Measurements from ENCODE around the gene FLNC. TPM values are rescaled to one million over a fixed set of nuclear protein-coding genes. Genes with fewer than 3 reads are reported as not detected.

Gene FLNC, protein sequence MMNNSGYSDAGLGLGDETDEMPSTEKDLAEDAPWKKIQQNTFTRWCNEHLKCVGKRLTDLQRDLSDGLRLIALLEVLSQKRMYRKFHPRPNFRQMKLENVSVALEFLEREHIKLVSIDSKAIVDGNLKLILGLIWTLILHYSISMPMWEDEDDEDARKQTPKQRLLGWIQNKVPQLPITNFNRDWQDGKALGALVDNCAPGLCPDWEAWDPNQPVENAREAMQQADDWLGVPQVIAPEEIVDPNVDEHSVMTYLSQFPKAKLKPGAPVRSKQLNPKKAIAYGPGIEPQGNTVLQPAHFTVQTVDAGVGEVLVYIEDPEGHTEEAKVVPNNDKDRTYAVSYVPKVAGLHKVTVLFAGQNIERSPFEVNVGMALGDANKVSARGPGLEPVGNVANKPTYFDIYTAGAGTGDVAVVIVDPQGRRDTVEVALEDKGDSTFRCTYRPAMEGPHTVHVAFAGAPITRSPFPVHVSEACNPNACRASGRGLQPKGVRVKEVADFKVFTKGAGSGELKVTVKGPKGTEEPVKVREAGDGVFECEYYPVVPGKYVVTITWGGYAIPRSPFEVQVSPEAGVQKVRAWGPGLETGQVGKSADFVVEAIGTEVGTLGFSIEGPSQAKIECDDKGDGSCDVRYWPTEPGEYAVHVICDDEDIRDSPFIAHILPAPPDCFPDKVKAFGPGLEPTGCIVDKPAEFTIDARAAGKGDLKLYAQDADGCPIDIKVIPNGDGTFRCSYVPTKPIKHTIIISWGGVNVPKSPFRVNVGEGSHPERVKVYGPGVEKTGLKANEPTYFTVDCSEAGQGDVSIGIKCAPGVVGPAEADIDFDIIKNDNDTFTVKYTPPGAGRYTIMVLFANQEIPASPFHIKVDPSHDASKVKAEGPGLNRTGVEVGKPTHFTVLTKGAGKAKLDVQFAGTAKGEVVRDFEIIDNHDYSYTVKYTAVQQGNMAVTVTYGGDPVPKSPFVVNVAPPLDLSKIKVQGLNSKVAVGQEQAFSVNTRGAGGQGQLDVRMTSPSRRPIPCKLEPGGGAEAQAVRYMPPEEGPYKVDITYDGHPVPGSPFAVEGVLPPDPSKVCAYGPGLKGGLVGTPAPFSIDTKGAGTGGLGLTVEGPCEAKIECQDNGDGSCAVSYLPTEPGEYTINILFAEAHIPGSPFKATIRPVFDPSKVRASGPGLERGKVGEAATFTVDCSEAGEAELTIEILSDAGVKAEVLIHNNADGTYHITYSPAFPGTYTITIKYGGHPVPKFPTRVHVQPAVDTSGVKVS (N-terminal part only)
- total RNA-seq, result under 1 TPM; 0.02 TPM

DNA sequence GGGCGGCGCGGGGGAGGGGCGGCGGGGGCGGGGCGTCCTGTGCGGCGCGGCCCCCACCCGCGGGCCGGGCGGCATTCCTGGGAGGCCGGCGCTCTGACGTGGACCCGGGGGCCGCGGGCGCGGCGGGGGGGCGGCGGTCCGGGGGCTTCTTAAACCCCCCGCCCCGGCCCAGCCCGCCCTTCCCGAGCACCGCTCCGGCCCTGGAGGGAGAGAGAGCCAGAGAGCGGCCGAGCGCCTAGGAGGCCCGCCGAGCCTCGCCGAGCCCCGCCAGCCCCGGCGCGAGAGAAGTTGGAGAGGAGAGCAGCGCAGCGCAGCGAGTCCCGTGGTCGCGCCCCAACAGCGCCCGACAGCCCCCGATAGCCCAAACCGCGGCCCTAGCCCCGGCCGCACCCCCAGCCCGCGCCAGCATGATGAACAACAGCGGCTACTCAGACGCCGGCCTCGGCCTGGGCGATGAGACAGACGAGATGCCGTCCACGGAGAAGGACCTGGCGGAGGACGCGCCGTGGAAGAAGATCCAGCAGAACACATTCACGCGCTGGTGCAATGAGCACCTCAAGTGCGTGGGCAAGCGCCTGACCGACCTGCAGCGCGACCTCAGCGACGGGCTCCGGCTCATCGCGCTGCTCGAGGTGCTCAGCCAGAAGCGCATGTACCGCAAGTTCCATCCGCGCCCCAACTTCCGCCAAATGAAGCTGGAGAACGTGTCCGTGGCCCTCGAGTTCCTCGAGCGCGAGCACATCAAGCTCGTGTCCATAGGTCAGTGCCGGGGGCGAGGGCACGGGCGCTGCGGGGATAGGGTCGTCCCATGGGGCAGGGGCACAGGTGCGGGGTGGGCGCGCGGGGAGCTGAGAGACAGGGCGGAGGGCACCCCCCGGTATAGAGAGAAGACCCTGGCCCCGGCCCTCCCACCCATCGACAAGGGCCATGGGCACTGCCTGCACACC lies at the start of gene FLNC:
FLNC (plus strand) TSS at position 176 of the 947 bp plus-strand sequence; CDS start at position 408, 232 bp downstream.
- POLR2A ChIA-PET, result interaction anchor here (1.1 kb wide), 1 partner anchor 37 kb away, joined by 4 read pairs; no protein-coding TSS in a partner anchor
- CTCF ChIA-PET, result no interaction called here

DNA sequence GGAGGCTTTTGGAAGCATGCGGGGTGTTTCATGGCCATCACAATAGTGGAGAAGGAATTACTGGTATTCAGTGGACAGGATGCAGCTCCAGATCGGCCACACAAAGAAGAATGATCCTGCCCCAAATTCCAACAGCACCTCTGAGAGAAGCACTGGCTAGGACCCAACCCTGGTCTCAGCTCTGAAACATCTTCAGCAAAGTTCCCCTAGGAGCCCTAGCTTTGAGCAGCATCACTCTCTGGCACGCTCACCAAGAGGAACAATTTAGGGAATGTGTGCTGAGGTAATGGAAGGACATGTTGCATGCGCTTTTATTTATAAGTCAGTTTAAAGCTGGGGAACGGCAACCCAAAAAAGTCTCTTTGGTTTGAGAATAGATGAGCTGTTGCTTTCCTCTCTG lies 49.1 kb upstream of the FLNC start:
- ChIA-PET POLR2A (no interaction called here), CTCF (interaction anchor here (0.7 kb wide), 1 partner anchor 55 kb away, joined by 6 read pairs; no protein-coding TSS in a partner anchor)

DNA sequence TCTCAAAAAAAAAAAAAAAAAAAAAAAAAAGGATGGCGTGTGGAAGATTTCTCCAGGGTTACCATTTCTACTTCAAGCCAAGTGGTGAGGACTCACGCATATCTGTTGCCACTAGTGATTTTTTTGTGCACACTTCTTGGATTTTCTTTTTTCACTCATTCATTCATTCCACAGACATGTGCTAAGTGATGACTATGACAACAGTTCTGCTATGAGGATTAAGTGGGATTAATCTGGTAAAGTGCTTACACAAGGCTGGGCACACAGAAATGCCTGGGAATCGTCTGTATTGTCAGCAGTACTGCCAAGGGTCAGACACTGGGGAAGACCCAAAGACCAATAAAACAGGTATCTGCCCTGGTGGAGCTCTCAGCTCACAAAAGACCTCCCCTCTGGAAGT lies 48.4 kb upstream of the FLNC start:
- POLR2A ChIA-PET, result no interaction called here
- CTCF ChIA-PET, result no interaction called here

DNA sequence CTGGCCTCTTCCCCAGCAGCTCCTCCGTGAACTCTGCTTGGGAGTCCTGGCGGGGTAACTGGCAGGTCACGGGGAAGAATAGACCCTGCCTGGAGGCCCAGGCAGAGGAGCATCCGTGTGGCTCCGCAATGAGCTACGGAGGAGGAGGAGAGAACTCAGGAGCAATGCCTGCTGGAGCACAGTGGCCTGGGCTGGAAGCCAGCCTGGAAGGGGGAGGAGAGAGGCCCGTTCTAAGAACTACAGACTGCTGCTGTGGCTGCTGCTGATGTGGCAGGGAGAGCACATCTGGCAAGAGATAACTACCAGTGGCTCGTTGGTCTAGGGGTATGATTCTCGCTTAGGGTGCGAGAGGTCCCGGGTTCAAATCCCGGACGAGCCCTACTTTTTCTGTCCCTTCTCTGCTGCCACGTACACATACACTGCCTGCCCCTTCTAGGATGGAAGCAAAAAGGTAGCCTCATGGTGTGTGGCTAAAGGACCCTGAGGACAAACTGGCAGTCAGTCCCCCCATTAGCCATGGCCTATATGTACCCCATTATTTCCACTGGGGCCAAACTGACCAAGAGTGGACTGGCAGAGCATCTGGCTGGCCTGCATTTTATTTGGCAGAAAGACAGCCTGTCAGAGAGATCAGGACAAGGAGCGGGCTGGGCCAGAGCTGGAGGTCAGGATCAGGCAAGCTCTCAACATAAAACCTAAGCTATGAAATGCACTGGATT lies 46.9 kb upstream of the FLNC start:
- POLR2A ChIA-PET, result no interaction called here
- CTCF ChIA-PET, result interaction anchor here (0.6 kb wide), 1 partner anchor 21 kb away, joined by 3 read pairs; no protein-coding TSS in a partner anchor

DNA sequence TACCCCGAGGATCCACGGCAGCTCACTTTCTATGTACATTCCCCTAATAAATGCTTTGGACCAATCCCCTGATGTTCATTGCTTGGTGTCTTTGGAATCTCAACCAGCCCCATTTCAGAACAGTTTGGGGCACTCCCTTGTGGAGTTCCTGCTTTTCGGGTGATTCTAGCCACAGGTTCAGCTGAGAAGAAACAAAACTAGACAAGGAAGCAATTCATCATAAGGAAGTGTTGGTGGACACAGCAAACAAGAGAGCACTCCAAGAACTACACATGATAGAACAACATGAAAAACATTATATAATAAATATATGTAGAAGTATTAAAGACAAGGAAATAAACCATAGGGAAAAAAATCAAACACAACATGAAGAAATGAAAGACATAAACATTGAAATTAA lies 44.5 kb upstream of the FLNC start:
- ChIA-PET CTCF (no interaction called here), POLR2A (no interaction called here)

DNA sequence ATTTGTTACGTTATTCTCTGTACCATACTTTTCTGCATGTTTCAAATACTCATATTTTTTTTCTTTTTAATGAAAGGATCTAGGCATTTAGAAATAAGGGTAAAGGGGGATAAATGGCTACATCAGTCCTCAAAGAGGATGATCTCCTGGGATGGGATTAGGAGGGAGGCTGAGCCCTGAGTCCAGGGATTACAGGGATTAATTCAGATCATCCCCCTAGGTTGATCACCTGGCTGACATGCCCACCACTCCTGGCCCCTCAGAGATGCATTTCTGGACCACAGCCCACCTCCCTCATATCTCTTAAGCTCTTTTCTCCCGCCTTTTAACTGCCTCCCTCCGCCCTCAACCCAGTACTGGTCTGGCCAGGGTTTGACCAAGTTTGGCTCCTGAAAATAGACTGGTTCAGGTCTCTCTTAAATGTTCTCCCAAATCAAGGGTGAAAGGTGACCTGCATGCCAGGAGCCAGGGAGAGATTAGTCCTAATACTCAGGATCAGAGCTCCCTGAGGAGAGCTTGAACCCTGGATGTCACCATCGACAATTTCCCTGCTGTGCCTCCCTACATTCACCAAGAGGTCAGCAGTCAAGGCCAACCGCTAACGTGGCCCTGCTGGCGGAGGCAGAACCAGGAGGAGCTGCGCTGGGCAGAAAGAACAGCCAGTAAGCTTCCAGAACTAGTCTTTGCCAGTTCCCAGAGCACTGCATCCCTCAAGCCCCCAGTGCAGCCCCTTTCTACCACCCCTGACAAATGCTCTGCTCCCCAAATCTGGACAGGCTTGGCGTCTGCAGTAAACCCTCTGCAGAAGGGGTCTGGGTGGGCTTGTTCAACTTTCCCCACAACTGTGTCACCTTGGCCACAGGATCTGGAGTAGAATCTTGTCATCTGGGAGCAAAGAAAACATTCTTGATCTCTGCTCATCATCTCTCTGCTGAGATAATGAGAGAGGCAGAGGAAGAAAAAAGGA lies 41.5 kb upstream of the FLNC start:
- ChIA-PET CTCF (no interaction called here), POLR2A (no interaction called here)

DNA sequence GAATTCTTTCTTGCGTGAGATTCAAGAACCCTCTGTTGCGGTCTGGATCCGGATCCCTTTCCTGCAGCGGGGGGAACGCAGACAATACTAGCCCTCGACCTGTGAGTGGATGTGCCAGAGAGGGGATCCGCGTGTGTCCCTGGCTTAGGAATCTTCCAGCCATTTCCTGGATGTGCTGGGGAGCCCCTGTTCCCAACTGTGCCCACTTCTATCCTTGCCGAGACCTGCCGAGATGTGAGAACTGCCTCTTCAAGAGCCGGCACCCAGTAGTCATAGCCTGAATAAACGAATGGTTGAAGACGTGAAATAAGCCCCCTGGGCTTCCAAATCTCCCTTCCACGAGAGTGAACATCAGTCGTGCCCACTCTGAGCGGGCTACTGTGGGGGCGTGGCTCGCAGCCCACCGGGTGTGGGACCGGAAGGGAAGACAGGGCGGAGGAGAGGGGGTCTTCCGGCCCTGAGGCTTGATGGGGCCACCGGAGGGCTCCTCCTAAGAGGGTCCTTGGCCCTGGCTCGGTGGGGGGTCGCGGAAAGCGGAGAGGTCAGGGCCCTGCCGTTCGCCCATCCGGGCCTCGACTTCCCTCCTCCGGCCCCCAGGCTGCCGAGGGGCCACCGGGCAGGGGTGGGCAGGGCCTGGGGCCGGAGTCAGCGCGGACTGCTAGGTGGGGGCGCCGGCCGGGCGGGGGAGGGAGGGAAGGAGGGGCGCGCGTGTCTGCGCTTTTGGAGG lies 39.7 kb upstream of the FLNC start:
- ChIA-PET CTCF (interaction anchor here (0.5 to 1.2 kb wide), 2 partner anchors 38 to 52 kb away, joined by 4 read pairs; no protein-coding TSS in a partner anchor), POLR2A (interaction anchor here (0.6 to 1.0 kb wide), 4 partner anchors 13 to 98 kb away, joined by 3 to 5 read pairs (median 3); no protein-coding TSS in a partner anchor)

DNA sequence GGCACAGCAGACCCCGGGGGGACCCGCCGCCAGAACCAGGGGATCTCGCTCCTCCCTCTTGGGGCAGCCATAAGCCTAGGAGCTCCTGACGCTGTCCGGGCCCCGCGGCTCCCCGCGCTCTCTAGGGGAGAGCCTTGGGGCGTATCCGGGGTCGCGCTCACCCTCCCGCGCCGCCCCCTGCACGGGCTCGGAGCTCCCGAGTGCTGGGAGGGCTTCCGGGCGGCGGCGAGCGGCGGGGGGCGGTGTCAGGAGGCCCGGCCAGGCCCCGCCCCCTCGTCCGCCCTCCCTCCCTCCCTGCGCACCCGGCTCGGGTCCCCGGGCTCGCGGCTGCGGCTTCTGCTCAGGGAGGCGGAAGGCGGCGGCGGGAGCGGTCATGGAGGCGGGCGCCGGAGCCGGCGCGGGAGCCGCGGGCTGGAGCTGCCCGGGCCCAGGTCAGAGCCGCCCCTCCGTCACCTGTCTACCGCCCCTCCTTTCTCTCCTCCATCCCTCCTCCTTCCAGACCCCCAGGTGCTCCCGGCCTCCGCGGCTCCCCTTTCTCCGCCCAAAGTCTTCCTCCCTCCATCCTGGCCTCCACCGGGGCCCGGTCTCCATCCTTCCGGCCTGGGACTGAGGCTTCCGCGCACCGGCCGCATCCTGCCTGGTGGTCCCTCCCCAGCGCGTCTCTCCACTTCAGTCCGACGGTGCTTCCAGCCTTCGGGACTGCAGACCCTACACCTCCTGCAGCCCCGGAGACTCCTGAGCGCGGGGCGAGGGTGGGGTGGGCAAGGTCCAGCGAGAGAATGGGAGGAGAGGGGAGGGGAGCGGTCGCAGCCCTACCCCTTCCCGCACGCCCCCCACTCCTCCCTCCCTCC lies 38.9 kb upstream of the FLNC start, which contains the start of gene CCDC136:
CCDC136 (plus strand) TSS at position 848 of the 851 bp plus-strand sequence. CDS start 444 bp downstream, outside the sequence.
- POLR2A ChIA-PET, result interaction anchor here (0.6 to 1.0 kb wide), 4 partner anchors 14 to 97 kb away, joined by 3 to 5 read pairs (median 3); no protein-coding TSS in a partner anchor
- CTCF ChIA-PET, result interaction anchor here (0.5 to 1.2 kb wide), 2 partner anchors 37 to 51 kb away, joined by 4 read pairs; no protein-coding TSS in a partner anchor

DNA sequence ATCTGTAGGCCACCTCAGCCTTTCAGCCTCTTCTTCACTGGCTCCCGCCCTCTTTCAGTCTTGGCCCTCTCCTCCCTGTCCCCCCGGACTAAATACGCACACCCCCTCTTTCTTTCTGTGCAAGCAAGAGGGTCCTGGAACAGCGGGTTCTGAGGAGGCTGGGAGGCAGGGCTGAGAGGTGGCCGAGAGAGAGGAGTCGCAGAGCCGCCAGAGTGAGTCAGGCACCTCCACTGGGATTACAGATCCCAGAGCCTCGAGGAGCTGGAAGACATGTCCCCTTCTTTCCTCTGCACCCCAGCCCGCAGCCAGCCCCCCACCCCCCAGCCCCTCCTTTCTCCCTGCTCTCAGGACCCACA lies 38.3 kb upstream of the FLNC start:
- ChIA-PET POLR2A (no interaction called here), CTCF (interaction anchor here (0.7 to 1.2 kb wide), 2 partner anchors 50 kb away, joined by 3 to 4 read pairs; no protein-coding TSS in a partner anchor)

DNA sequence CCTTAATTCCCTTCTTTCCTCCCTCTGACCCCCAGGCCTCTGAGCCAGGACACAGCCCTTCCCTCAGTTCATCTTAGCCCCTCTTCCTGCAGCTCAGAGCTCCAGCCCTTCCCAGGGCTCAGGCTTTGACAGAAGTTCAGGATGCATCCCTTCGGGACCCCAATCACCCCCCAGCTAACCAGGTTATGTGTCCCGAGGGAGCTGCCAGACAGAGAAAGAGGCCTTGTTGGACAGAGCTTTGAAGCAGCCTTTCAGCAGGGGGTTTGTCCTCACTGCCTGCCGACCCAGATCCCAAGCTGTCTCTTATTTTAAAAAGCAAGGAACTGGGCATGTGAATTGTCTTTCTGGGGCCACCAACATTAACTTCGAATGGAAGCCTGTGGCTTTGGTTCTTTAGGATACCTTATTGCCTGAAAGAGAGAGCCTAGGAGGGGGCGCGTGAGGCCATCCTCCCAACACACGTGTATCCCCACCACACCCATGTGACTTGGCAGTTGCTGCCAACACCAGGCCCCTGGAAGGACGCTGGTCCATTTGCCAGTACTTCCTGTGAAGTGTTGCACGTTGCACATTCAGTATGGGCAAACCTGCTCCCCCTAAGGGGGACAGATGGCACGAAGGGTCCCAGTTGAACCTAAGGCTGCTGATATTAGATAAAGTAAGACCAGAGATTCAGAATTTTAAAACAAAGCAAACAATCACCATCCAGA lies 37.6 kb upstream of the FLNC start:
- ChIA-PET CTCF (interaction anchor here (0.7 kb wide), 1 partner anchor 49 kb away, joined by 3 read pairs; no protein-coding TSS in a partner anchor), POLR2A (no interaction called here)

DNA sequence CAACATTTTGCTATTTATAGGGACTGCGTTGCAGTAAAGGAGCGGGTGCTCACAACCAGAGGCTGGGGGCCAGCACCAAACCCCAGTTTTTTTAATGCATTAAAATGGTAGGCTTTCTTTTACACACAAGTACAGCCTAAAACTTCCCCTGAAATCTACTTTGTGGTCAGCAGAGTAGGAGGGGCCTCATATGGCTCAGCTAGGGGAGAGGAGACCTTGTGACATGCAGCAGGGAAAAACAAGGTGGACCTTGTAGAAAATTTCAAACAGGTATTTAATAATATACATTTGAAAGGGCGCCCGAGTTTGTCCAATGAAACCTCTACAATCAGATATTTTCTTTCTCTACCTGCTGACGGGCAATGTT lies 37.0 kb upstream of the FLNC start:
- POLR2A ChIA-PET, result no interaction called here
- CTCF ChIA-PET, result no interaction called here

DNA sequence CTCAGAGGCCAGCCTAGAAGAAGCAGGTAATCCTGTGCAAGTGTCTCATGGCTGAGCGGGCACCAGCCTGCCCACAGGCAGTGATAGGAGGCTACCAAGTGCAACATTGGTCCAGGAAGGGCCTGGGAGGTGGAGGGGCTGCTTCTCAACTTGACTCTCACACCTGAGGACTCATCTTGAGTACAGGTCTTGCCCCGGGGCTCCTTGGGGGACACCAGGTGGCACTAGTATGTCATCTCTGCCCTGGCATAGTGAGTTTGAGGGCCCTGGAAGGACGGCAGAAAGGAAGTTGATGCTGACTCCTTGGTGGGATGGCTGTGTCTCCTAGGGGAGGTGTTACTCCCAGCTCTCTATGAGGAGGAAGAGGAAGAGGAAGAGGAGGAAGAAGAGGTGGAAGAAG lies 36.2 kb upstream of the FLNC start:
- ChIA-PET POLR2A (no interaction called here), CTCF (no interaction called here)

DNA sequence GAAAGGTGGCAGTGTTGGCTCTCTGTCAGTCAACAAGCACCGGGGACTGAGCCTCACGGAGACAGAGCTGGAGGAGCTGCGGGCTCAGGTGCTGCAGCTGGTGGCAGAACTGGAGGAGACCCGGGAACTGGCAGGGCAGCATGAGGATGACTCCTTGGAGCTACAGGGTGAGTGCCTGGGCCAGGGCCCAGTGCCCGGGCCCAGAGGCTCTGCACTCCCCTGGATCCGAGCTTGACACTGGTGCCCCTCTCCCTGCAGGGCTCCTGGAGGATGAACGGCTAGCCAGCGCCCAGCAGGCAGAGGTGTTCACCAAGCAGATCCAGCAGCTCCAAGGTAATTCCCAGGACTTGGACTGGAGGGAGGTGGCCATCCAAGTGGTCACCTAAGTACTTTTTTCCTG lies 35.8 kb upstream of the FLNC start:
- ChIA-PET CTCF (no interaction called here), POLR2A (no interaction called here)

DNA sequence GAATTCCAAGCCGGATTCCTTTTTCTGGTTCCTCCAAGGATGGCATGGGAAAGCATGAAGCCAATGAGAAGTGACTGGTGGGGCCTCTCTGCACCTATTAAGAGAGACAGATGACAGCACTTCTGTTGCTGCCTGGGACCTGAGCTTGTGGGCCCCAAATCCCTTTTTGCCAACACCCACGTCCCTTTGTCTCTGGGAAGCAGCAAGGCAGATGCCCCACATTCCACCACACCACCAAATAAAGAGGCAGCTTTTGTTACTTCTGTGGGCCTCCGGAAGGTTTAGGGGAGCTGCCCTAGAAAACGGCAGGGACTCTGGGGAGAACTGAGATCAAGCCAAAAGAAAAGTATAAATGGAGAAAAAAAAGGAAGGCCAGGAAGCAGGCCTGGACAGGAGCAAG lies 35.1 kb upstream of the FLNC start:
- CTCF ChIA-PET, result no interaction called here
- POLR2A ChIA-PET, result no interaction called here

DNA sequence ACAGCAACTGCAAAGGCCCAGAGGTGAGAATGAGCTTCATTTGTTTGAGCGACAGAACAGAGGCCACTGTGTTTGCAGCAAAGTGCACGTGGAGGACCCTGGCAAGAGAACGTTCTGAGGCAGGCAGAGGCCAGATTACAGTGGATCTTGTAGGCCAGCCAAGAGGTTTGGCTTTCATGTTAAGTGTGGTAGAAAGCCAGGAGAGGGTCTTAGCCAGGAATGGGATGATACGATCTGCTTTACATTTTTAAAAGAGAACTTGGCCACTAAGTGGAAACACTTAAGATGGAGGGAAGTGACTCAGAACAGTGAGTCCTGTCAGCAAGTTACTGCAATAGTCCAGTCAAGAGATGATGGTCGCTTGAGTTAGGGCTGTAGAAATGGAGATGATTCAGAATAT lies 33.9 kb upstream of the FLNC start:
- ChIA-PET POLR2A (no interaction called here), CTCF (interaction anchor here (1.0 kb wide), 1 partner anchor 87 kb away, joined by 5 read pairs; no protein-coding TSS in a partner anchor)
